Adrenal gland (tissue), 5 donors: ENCODE results near the gene DCN.

Experiments used
- CTCF ChIP-seq, 6 experiments: fragments of 450-650 bp in 4 of 6; fragments of 200-600 bp in 2 of 6; sonication (generic) in 1 of 6; IDR thresholded peaks; 1 replicate in 5 of 6; 2 replicates in 1 of 6; pipeline versions ENCODE4 v1.5.1 to v1.8.0; 2016 to 2021; ENCODE audit warnings: antibody characterized with exemption in 6 of 6, mild to moderate bottlenecking in 2 of 6, moderate library complexity in 1 of 6
- POLR2A ChIP-seq, 2 donors: fragments of 450-650 bp; IDR thresholded peaks; one replicate each; pipeline ENCODE4 v1.6.1; 2017; ENCODE audit warnings: antibody characterized with exemption in 2 of 2, mild to moderate bottlenecking in 2 of 2, moderate library complexity in 1 of 2
- donor health status: DM: no; HTN: no; CAD: no.

- no peak for TF ChIP-seq CTCF (IDR thresholded peaks at IDR 0.05)
- no peak for TF ChIP-seq POLR2A (IDR thresholded peaks at IDR 0.05)
Measured at GRCh38 chr12:91179966-91180561, 2.6 kb downstream of the DCN start.
